Lower leg skin (tissue), 4 donors: Measurements from ENCODE around the gene TAF10. TPM values are rescaled to one million over a fixed set of nuclear protein-coding genes. Genes with fewer than 3 reads are reported as not detected.

Experiments used
- DNase-seq, 2 donors: peaks; one replicate each; pipeline ENCODE4 v3.0.0-alpha.2; 2019; ENCODE audit warnings: low spot score in 2 of 2
- H3K4me3 ChIP-seq: fragments of 200-600 bp; sonication (generic); 2 replicates; pipeline ENCODE4 v1.5.1; 2017; ENCODE audit warnings: mild to moderate bottlenecking, low read depth; ENCODE audit not compliant: poor library complexity, severe bottlenecking
- POLR2A ChIP-seq, 2 donors: fragments of 450-650 bp; IDR thresholded peaks; one replicate each; pipeline ENCODE4 v1.6.1; 2016 to 2017; ENCODE audit warnings: antibody characterized with exemption in 2 of 2, mild to moderate bottlenecking in 1 of 2, moderate library complexity in 1 of 2
- WGBS, 2 donors: methylation state at CpG; one replicate each; pipeline ENCODE4 v1.1.5; 2018; 5-methylcytosine and 5-hydroxymethylcytosine counted together
- intact Hi-C: fragments of 100-400 bp; cut with DNase I; formaldehyde crosslinking; loops from one replicate; pipeline ENCODE4 v1.15.0; 2023; ENCODE audit warnings: low total_unique reads
- total RNA-seq, 4 donors: library from RNA; depleted of rRNA; stranded (reverse); fragments of >200 nt; gene quantifications; one replicate each; pipeline ENCODE4 v1.1.0, GENCODE V29; 2016
- TF ChIP-seq, protein P1 (sequence below), 3 donors: fragments of 450-650 bp; IDR thresholded peaks; one replicate each; pipeline ENCODE4 v1.5.1; 2016; ENCODE audit warnings: antibody characterized with exemption in 3 of 3, mild to moderate bottlenecking in 3 of 3, moderate library complexity in 2 of 3

The TAF10 gene
- total RNA-seq, 4 donors from 2014 or later, result 41.1 to 105 (median 61.8) TPM

DNA sequence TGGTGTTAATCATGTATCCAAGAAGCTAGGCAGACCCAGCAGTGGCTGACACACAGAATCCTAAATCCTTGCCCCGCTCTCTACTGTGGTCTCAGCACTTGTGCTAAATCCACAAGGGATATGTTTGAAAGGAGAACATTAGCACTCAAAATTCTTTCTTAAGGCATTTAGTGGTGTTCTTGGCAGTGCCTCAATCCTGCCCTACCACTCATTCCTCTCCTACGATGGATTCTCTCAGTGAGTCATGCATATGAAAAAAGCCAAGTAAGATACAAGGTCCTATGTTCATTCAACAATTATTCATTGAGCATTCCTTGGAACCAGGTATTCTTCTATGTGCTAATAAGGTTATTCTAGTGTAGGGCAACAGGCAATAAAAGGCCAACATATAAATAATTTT lies 39.8 kb downstream of the TAF10 start:
- TF ChIP-seq, protein P1, sequence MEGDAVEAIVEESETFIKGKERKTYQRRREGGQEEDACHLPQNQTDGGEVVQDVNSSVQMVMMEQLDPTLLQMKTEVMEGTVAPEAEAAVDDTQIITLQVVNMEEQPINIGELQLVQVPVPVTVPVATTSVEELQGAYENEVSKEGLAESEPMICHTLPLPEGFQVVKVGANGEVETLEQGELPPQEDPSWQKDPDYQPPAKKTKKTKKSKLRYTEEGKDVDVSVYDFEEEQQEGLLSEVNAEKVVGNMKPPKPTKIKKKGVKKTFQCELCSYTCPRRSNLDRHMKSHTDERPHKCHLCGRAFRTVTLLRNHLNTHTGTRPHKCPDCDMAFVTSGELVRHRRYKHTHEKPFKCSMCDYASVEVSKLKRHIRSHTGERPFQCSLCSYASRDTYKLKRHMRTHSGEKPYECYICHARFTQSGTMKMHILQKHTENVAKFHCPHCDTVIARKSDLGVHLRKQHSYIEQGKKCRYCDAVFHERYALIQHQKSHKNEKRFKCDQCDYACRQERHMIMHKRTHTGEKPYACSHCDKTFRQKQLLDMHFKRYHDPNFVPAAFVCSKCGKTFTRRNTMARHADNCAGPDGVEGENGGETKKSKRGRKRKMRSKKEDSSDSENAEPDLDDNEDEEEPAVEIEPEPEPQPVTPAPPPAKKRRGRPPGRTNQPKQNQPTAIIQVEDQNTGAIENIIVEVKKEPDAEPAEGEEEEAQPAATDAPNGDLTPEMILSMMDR (IDR thresholded peaks at IDR 0.05), result no peak
- no peak for DNase-seq
- WGBS, 2 donors, result 59% methylated on average over 2 of the region's 2 CpGs
- no peak overlapping the region for H3K4me3 ChIP-seq
- intact Hi-C loops, result no loop called here

DNA sequence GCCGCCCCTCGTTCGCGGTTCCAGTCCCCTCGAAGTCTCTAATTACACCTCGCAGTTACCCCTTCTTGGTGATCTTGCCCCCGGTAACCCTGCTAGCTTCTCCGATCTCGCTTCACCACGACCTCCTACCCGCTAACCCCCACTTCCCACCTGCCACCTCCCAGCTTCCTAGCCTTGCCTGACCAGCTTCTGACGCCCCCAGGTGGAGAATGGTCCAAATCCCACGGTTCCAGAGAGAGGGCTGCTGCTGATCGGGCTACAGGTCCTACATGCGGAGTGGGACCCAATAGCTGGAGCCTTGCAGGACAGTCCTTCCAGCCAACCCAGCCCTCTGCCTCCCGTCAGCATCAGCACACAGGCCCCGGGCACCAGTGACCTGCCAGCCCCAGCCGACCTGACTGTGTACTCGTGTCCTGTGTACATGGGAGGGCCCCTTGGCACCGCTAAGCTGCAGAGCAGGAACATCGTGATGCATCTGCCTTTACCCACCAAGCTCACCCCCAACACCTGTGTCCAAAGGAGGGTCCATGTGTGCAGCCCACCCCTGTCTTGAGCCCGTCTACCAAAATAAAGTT lies 40.5 kb downstream of the TAF10 start:
- no peak for DNase-seq
- H3K4me3 ChIP-seq, result no peak overlapping the region
- WGBS, 2 donors, result 53 to 89% methylated on average over 19 to 20 of the region's 22 CpGs
- TF ChIP-seq POLR2A (IDR thresholded peaks at IDR 0.05), result no peak
- TF ChIP-seq, protein P1 (IDR thresholded peaks at IDR 0.05), result no peak
- intact Hi-C loops, result no loop called here

DNA sequence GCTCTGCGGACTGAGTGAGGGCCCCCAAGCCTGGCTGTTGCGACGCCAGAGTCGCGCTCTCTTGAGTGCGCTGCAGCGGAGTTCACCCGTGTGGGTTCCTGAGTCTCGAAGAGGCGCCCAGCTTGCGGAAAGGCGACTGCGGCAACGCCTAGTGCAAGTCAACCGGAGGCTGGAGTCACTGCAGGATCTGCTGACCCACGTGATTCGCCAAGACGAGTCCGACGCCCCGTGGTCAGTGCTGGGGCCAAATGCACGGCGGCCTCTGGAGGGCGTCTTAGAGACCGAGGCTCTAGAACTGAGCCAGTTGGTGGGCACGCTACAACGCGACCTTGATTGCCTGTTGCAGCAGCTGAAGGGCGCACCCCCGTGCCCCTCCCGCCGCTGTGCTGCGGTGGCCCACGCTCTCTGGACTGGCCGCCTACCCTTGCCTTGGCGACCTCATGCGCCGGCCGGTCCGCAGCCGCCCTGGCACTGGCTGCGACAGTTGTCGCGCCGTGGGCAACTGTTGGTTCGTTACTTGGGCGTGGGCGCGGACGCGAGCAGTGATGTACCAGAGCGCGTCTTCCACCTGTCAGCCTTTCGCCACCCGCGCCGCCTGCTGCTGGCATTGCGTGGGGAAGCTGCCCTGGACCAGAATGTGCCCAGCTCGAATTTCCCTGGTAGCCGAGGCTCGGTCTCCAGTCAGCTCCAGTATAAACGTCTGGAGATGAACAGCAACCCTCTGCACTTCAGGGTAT lies 41.2 kb downstream of the TAF10 start:
- WGBS, 2 donors, result 58 to 94% methylated on average over 62 of the region's 62 CpGs
- intact Hi-C loops, result no loop called here
- H3K4me3 ChIP-seq, result no peak overlapping the region
- TF ChIP-seq, protein P1 (IDR thresholded peaks at IDR 0.05), result no peak
- no peak for TF ChIP-seq POLR2A (IDR thresholded peaks at IDR 0.05)
- DNase-seq, result no peak

DNA sequence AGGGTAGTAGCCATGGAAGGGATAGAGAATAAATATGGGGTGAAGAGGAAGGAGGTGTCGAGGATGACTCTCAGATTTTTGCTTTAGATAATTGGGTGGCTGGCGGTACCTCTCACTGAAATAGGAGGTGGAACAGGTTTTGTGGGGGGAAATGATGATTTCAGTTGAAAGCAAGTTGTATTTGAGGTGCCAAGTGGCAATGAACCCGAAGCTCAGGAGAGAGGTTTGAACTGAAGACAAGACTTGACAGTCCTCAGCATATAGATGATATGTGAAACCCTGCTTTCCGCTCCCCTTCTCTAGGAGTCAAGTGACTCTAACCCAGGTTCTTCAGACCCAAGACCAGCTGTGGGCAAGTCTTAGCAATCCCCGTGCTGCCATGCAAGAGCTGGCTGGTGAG lies 42.3 kb downstream of the TAF10 start:
- DNase-seq, result no peak
- no peak overlapping the region for H3K4me3 ChIP-seq
- 85 to 97% methylated on average over 5 of the region's 5 CpGs for WGBS, 2 donors
- TF ChIP-seq POLR2A (IDR thresholded peaks at IDR 0.05), result no peak
- TF ChIP-seq, protein P1 (IDR thresholded peaks at IDR 0.05), result no peak
- intact Hi-C loops, result no loop called here

DNA sequence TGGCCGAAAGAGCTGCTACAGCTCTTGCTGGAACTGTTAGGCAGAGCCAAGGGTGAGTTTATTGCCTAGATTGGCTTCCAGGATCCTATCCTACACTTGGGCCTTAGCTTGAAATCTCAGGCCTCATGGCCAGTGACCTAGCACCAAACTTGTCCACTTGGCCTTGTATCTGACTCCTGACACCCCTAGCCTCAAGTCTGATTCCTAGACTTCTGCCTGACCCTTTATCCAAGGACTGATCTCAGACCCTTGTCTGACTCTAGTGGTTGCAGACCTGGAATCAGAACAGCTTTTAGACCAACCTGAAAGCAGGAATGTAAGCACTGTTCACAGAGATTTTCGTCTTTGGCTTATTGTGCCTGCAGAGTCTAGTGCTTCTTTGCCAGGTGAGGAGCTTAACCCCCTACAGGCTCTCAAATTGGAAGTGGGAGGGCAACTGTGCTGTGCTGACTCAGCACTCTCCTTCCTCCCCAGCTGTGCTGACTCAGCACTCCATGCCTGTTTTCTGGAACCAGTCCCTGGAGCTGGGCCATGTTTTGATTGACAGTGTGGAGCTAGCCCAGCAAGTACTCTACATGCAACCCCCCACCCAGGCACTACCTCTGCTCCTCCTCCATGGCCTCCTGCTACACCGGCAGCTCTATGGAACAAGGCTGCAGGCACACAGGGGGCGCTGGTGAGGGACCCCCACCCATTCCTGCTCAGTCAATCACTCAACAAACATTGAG lies 43.7 kb downstream of the TAF10 start:
- 57 to 59% methylated on average over 4 of the region's 4 CpGs for WGBS, 2 donors
- TF ChIP-seq POLR2A (IDR thresholded peaks at IDR 0.05), result no peak
- TF ChIP-seq, protein P1 (IDR thresholded peaks at IDR 0.05), result no peak
- no peak overlapping the region for H3K4me3 ChIP-seq
- intact Hi-C loops, result no loop called here
- no peak for DNase-seq
